Head of caudate nucleus (tissue), 42 donors: ENCODE results near the gene PACS1.

Source experiments
- DNase-seq, 42 donors: peaks; one replicate each; pipeline versions ENCODE4 v3.0.0 to v3.0.0-alpha.2; 2020 to 2021; ENCODE audit warnings: mixed read lengths in 7 of 42
- intact Hi-C: fragments of 100-400 bp; cut with DNase I; formaldehyde crosslinking; loops from one replicate; pipeline ENCODE4 v1.15.0; 2022

The PACS1 gene

GRCh38 chr11:66192181-66192863 is 122.2 kb downstream of the PACS1 start:
- intact Hi-C loops, result no loop called here
- DNase-seq, result peak in 12 of 42 donors; percentile 6 to 62 (median 26)

GRCh38 chr11:66194391-66194790 is 124.3 kb downstream of the PACS1 start:
- intact Hi-C loops, result no loop called here
- no peak for DNase-seq

- intact Hi-C loops, result no loop called here
- no peak for DNase-seq
Observed at GRCh38 chr11:66195867-66196266, 125.8 kb downstream of the PACS1 start.

- no peak for DNase-seq
- intact Hi-C loops, result no loop called here
Observed at GRCh38 chr11:66203847-66204246, 133.8 kb downstream of the PACS1 start.

GRCh38 chr11:66204412-66204811 is 134.3 kb downstream of the PACS1 start:
- DNase-seq, result no peak
- intact Hi-C loops, result no loop called here

- peak in 1 of 42 donors; percentile 12 for DNase-seq
- intact Hi-C loops, result no loop called here
Observed at GRCh38 chr11:66207816-66208215, 137.7 kb downstream of the PACS1 start.

GRCh38 chr11:66211100-66211499 is 141.0 kb downstream of the PACS1 start:
- intact Hi-C loops, result no loop called here
- peak in 2 of 42 donors; percentile 2 to 18 for DNase-seq

- DNase-seq, result peak in 1 of 42 donors; percentile 5
- intact Hi-C loops, result no loop called here
Observed at GRCh38 chr11:66216911-66217310, 146.8 kb downstream of the PACS1 start.

GRCh38 chr11:66218036-66218435 is 148.0 kb downstream of the PACS1 start:
- intact Hi-C loops, result no loop called here
- peak in 2 of 42 donors; percentile 0 to 2 for DNase-seq

GRCh38 chr11:66218846-66219620 is 149.0 kb downstream of the PACS1 start:
- peak in 4 of 42 donors; percentile 1 to 10 (median 6) for DNase-seq
- intact Hi-C loops, result no loop called here

- intact Hi-C loops, result no loop called here
- DNase-seq, result peak in 2 of 42 donors; percentile 6 to 10
Observed at GRCh38 chr11:66219846-66220565, 149.9 kb downstream of the PACS1 start.

- intact Hi-C loops, result no loop called here
- peak in 1 of 42 donors; percentile 10 for DNase-seq
Observed at GRCh38 chr11:66220566-66220935, 150.5 kb downstream of the PACS1 start.

GRCh38 chr11:66221012-66221411 is 150.9 kb downstream of the PACS1 start:
- DNase-seq, result peak in 1 of 42 donors; percentile 13
- intact Hi-C loops, result no loop called here

- DNase-seq, result peak in 1 of 42 donors; percentile 8
- intact Hi-C loops, result no loop called here
Observed at GRCh38 chr11:66221726-66222236, 151.7 kb downstream of the PACS1 start.

GRCh38 chr11:66222358-66223149 is 152.5 kb downstream of the PACS1 start:
- DNase-seq, result peak; percentile 83 to 97 (median 92)
- intact Hi-C loops, result no loop called here

- intact Hi-C loops, result no loop called here
- peak in 36 of 42 donors; percentile 18 to 85 (median 54) for DNase-seq
Observed at GRCh38 chr11:66224226-66224855, 154.3 kb downstream of the PACS1 start.

- DNase-seq, result no peak
- intact Hi-C loops, result no loop called here
Observed at GRCh38 chr11:66225066-66225465, 155.0 kb downstream of the PACS1 start.

- intact Hi-C loops, result no loop called here
- no peak for DNase-seq
Observed at GRCh38 chr11:66226101-66226500, 156.0 kb downstream of the PACS1 start.
